ENCODE measurements around the gene PLB1.

PLB1 gene

GRCh38 chr2:28484835-28485234, 11.0 kb upstream of the PLB1 start:
- no peak for TF ChIP-seq CTCF (conservative IDR thresholded peaks at IDR 0.05)
- H3K27ac ChIP-seq, result no peak overlapping the region

GRCh38 chr2:28486526-28486925, 9.3 kb upstream of the PLB1 start:
- H3K27ac ChIP-seq, result no peak overlapping the region
- TF ChIP-seq CTCF (conservative IDR thresholded peaks at IDR 0.05), result no peak

- H3K27ac ChIP-seq, result no peak overlapping the region
- TF ChIP-seq CTCF (conservative IDR thresholded peaks at IDR 0.05), result no peak
Measured at GRCh38 chr2:28487258-28487657, 8.6 kb upstream of the PLB1 start.

GRCh38 chr2:28488083-28488830, 7.6 kb upstream of the PLB1 start:
- H3K27ac ChIP-seq, result no peak overlapping the region
- no peak for TF ChIP-seq CTCF (conservative IDR thresholded peaks at IDR 0.05)

- TF ChIP-seq CTCF (conservative IDR thresholded peaks at IDR 0.05), result no peak
Measured at GRCh38 chr2:28488858-28489575, 6.8 kb upstream of the PLB1 start.

GRCh38 chr2:28490558-28490957, 5.3 kb upstream of the PLB1 start:
- no peak for TF ChIP-seq CTCF (conservative IDR thresholded peaks at IDR 0.05)
- no peak overlapping the region for H3K27ac ChIP-seq

More at GRCh38 chr2:28488858-28489575, 6.8 kb upstream of the PLB1 start:
- no peak overlapping the region for H3K27ac ChIP-seq

- no peak for TF ChIP-seq CTCF (conservative IDR thresholded peaks at IDR 0.05)
- no peak overlapping the region for H3K27ac ChIP-seq
Measured at GRCh38 chr2:28492282-28492681, 3.6 kb upstream of the PLB1 start.

All from VCaP (cell line).